Measurements from ENCODE around the gene CDK5RAP3.

The CDK5RAP3 gene

DNA sequence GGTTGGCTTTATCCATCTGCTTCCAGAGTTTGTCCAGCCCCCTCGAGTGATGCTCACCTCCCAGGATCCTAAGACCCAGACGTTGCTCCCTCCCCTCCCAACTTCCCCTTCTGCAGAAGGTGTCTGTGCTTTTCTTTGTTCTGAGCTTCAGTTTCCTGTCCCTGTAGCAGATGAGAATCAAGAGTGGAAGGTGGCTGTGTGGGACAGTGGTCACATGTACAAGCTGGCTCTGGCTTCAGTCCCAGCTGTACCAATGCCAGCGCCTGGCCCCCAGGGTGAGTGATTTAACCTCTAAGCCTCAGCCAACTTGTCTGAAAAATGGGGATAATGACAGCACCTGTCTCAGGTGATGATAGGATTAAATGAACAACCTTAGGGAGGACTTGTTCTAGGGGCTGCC is 21.0 kb upstream of the CDK5RAP3 start:
- no peak for DNase-seq

DNA sequence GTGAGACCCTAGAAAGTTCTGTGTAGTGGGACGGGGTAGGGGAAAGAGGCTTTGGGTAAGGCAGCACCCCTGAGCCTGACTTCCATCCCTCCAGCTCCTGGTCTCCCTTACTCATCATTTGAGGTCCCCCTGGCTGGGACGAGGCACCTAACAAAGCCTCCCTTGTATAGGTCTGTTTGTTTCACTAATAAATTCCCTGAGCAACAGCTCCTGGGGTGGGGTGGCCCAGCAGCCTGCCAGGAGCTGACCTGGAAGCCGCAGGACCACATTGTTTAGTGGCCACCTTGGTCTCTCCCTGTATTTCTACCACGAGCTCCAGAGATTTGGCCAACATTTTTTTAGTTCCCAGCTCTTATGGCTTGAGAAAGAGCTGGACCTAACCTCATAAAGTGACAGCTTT is 20.5 kb upstream of the CDK5RAP3 start:
- DNase-seq: no peak

- DNase-seq: no peak
Measured at GRCh38 chr17:47952171-47953021, 18.5 kb upstream of the CDK5RAP3 start.

DNA sequence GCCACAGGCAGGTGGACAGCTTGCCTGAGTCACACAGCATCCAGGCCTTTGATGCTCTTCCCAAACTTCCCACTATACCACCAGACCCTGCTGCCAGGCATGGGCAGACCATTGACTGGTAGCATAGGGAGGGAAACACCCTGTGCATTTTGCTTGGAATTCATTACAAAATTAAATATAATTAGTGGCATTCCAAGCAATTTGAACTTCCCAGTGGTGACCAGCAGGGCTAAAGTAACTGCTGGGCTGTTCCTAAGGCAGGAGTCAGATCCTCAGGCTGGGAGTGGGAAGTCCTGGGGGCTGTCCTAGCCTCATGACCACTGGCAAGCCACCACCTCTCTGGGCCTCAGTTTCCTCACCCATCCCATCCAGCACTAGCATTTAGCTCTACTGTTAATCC is 17.0 kb upstream of the CDK5RAP3 start:
- no peak for DNase-seq

- DNase-seq: no peak
Measured at GRCh38 chr17:47955497-47956461, 15.1 kb upstream of the CDK5RAP3 start.

DNA sequence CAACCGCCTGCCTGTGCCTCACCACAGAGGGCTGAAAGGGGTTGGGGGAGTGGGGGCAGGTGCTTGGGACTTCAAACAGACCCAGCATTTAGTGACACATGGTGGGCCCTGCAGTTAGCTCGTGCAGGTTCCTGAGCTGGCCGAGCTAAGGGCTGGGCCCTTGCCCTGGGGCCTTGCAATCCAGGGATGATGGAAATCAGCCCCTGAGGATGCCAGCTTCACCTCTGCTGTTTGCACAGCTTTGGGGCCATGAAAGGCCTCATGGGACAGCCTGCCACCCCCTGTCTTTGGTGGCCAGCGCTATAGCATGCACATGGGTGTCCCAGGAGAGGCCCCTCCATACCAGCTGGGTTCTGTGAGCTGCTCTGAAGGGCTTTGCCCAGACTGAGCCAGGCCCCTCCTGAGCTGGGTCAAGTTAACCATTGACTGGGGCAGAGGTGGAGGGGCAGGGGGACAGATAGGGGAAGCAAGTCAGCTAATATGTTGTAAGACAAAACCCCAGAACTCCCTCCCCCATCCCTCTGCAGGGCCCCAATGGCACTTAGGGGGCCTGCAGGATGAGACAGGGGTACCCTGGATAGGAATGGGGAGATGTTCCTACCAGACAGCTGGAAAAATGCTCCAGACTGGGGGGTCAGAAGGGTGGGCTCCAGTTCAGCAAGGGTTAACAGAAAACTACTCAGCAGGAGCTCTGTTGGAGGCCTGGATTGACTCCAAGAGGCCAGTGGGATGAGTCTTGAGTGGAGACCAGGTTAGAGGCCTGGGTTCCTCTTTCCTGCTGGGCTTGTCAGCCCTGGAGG is 13.9 kb upstream of the CDK5RAP3 start:
- DNase-seq: no peak

DNA sequence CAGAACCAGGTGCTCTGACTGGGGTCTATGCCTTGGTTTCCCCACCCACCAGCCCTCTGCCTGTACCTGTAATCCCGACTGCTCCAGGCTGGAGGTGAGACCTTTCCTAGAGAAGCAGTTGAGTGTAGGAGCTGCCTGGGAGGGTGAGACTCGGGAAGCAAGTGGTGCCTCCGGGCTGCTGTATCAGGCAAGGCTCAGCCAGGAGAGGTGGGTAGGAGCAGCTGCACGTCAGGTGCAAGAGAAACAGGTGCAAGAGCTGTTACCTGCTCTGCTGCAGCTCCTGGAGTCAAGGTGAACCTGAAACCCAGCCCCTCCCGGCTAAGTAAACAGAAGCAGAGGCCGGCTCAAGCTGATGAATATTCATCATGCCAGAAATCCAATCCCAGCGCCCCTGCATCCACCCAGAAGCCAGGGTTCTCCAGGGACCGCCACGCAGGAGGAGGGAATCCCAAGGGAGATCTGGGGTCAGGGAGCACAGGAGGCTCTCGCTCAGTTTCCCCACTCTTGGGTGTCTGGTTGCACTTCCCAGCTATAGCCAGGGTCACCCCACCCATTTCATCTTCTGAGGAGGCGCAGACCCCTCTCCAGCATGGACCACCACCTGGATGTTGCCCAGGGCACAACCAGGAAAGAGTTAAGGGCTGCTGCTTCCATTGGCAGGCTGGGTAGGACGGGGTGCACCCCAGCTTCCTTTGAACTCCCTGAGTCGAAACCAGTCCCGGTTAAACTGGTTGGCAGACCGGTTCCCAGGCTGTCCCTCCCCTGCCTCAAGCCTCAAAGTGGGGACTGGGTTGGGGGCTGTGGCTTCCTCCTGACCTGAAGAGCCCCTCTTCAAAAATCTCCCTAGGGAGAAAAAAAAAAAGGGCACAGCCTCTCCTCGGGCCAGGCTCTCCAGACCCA is 13.1 kb upstream of the CDK5RAP3 start, which contains the start of gene PRR15L:
TSS of gene PRR15L (minus strand) at position 293 of the 900 bp plus-strand sequence. CDS start 4,649 bp downstream, outside the sequence.
- DNase-seq: no peak

- no peak for DNase-seq
Measured at GRCh38 chr17:47959825-47960655, 10.9 kb upstream of the CDK5RAP3 start.

- DNase-seq: no peak
Measured at GRCh38 chr17:47961406-47961805, 9.5 kb upstream of the CDK5RAP3 start.

DNA sequence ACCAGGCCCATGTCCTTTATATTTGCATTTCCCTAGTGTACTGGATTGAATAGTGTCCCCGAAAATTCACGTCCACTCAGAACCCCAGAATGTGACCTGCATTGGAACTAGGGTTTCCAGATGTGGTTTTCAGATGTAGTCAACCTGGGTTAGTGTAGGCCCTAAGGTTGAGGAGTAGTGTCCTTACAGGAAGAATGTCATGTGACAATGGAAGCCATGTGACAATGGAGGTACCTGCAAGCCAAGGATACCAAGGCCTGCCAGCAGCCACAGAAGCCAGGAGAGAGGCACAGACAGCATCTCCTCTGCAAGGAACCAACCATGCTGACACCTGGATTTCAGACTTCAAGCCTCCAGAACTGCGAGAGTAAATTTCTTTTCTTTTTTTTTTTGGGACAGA is 8.0 kb upstream of the CDK5RAP3 start:
- DNase-seq: no peak

DNA sequence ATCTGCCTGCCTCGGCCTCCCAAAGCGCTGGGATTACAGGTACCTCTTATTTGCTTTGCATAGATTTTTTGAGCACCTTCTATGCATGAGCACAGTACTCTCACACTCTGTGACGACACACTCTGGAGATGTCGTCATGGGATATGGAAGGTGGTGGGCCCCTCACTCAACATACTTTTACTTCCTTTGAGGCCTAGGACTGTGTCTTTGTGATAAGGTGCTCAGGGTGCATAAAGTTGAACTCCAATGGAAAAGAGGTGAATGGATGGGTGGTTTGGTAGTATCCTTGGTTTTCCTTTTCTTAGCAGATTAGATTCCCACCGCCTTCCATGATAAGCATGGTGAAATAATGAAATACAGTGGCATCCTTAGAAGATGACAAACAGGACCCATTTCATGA is 6.1 kb upstream of the CDK5RAP3 start:
- DNase-seq: no peak

GRCh38 chr17:47966079-47966519 is 4.8 kb upstream of the CDK5RAP3 start:
- DNase-seq: no peak

DNA sequence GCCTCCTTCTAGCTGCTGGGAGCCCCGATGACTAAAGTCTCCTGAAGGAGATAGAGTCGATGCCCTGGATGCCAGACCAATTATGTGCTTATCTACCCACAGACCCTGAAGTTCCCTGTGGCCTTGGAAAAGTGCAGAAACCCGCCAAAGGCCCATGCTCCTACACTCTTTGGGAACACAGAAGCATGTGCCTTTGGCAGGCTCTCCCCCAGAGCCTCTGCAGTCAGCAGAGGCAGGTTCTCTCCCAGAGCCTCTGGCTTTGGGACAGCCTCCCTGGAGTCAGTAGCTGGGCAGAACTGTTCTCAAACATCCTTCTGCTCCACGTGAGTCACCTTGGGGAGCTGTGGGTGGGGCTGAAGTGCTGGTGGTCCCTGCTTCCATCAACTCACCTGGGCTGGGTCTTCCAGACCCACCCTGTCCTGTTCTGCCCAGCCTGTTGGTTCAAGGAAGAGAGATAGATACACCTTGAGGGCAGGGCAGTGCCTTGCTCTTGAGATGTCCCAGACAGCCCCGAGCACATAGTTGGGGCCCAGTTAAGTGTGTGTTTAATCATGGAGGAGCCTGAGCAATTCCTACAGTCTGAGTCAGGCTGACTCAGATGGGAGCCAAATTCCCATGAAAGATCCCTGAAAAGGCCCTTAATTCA is 3.2 kb upstream of the CDK5RAP3 start:
- DNase-seq: no peak

DNA sequence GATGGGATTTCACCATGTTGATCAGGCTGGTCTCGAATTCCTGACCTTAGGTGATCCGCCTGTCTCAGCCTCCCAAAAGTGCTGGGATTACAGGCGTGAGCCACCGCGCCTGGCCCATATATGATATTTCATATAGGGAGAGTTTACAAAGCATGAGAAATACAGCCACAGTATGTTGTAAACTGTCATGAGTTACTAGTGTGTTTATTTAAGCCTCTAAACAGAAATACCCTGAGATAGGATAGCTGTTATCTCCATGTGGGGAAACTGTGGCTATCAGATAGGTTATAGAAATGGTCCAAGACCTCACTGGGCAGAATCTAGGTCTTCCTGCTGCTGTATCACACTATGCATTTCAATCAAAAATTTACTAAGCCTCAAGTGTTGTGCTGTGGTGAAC is 2.1 kb upstream of the CDK5RAP3 start:
- no peak for DNase-seq

DNA sequence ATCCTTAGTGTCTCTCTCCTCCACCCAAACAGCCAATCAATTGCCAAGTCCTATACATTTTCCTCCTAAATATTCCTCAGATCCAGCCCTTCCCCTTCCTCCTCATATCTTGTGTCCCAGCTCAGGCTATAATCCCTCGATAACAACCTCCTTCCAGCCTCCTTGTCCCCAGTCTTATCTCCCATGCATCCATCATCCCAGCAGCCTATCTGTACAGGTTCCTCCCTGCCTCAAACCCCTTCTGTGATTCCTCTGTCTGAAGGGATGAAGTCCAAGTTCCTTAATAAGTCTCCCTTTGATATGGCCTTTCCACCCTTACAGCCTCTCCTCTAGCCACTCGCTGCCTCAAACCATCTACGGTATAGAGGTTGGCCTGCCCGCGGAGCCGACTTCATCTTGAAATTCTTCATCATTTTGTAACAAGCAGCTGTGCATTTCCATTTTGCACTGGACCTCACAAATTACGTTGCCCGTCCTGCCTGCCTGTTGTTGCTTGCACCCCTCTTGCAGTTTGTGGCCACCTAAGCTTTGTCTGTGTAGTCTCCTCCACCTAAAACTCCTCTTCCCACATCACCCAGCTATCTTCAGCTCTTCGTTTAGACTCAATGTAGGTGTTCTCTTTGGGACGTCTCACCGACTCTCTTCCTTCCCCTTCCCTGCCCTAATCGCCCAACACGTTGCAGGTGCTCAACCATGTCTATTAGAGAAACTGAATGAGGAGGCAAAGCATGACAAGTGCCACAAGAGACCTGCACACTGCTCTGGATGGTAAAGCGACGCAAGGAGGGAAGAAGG is 786 bp upstream of the CDK5RAP3 start:
- no peak for DNase-seq

- DNase-seq: peak; percentile 56
Measured at GRCh38 chr17:47973541-47973940, 2.6 kb downstream of the CDK5RAP3 start.

DNA sequence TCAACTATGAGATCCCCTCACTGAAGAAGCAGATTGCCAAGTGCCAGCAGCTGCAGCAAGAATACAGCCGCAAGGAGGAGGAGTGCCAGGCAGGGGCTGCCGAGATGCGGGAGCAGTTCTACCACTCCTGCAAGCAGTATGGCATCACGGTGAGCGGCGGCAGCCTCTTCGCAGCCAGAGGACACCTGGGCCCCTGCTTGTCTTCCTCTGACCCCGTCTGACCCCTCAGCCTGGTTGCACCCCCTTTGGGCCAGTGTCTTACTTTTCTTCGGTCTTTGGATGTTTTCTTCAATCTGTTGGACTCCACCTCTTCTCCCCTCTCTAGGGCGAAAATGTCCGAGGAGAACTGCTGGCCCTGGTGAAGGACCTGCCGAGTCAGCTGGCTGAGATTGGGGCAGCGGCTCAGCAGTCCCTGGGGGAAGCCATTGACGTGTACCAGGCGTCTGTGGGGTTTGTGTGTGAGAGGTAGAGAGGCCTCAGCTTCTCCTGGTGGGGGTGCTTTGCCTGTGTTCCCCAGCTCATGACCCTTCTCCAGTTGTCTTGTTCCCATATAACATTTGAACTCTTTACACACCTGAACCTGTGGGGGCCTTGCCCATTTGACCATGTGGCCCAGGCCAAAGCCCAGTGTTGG is 4.4 kb downstream of the CDK5RAP3 start:
- DNase-seq: no peak

- no peak for DNase-seq
Measured at GRCh38 chr17:47975823-47976205, 4.9 kb downstream of the CDK5RAP3 start.

DNA sequence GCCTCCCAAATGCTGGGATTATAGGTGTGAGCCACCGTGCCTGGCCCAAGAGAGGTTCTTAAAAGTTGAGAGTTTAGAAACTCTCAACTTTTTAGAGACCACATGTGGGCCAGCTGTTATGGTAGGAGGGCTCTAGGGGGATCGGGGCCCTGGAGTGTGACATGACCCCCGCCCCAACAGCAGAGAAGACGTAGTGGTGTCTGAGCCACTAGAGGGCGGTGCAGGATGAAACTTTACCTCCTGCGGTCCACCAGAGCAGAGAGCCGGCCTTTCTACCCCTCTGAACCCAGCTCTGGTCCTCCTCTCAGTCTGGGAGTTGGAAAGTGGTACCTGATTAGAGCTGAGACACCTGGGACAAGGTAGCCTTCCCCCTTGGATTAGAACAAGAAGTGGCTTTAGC is 7.4 kb downstream of the CDK5RAP3 start:
- DNase-seq: peak; percentile 44
